Stomach (tissue), 9 donors: ENCODE measurements around the gene TALDO1. TPM values are rescaled to one million over a fixed set of nuclear protein-coding genes. Genes with fewer than 3 reads are reported as not detected.

Experiments
- DNase-seq, 2 donors: peaks; one replicate each; pipeline versions ENCODE4 v3.0.0 to v3.0.0-alpha.2; 2013 to 2019
- H3K27ac ChIP-seq, 5 donors: fragments of 200-600 bp in 4 of 5; sonication (generic) in 4 of 5; one replicate each; pipeline ENCODE4 v1.5.1; 2013 to 2019; ENCODE audit warnings: mild to moderate bottlenecking in 1 of 5, moderate library complexity in 1 of 5
- H3K27me3 ChIP-seq, 3 donors: fragments of 200-600 bp; sonication (generic); one replicate each; pipeline ENCODE4 v1.5.1; 2017 to 2019; ENCODE audit warnings: mixed run types in 1 of 3
- H3K36me3 ChIP-seq, 4 donors: fragments of 200-600 bp; sonication (generic); 1 replicate in 3 of 4; 2 replicates in 1 of 4; pipeline ENCODE4 v1.5.1; 2016 to 2019
- H3K4me1 ChIP-seq, 4 donors: fragments of 200-600 bp; sonication (generic); one replicate each; pipeline ENCODE4 v1.5.1; 2016 to 2019
- H3K4me3 ChIP-seq, 4 donors: fragments of 200-600 bp; sonication (generic) in 3 of 4; one replicate each; pipeline ENCODE4 v1.5.1; 2016 to 2019; ENCODE audit warnings: mild to moderate bottlenecking in 1 of 4
- H3K9me3 ChIP-seq, 4 donors: fragments of 200-600 bp; sonication (generic); one replicate each; pipeline ENCODE4 v1.5.1; 2016 to 2019
- CTCF ChIP-seq, 7 experiments: fragments of 450-650 bp in 4 of 7; fragments of 200-600 bp in 3 of 7; sonication (generic) in 3 of 7; IDR thresholded peaks; one replicate each; pipeline ENCODE4 v1.5.1; 2016 to 2019; ENCODE audit warnings: antibody characterized with exemption in 7 of 7, control low read depth in 2 of 7, mild to moderate bottlenecking in 1 of 7
- EP300 ChIP-seq: sonication (generic); formaldehyde crosslinking; IDR thresholded peaks from one replicate; pipeline ENCODE4 v1.6.1; 2017; ENCODE audit warnings: antibody characterized with exemption
- POLR2A ChIP-seq, 4 donors: fragments of 450-650 bp; IDR thresholded peaks; one replicate each; pipeline ENCODE4 v1.6.1; 2016; ENCODE audit warnings: antibody characterized with exemption in 4 of 4, control low read depth in 2 of 4, mild to moderate bottlenecking in 1 of 4, moderate library complexity in 1 of 4
- POLR2AphosphoS5 ChIP-seq, 3 donors: sonication (generic); formaldehyde crosslinking; IDR thresholded peaks; one replicate each; pipeline ENCODE4 v1.6.1; 2016; ENCODE audit warnings: antibody characterized with exemption in 3 of 3
- WGBS, 5 donors: extraction: QIAGEN DNeasy Blood & Tissue Kit in 3 of 5; methylation state at CpG; one replicate each; pipeline versions ENCODE4 v1.1.5 to v1.1.7; 2013 to 2018; 5-methylcytosine and 5-hydroxymethylcytosine counted together
- intact Hi-C: fragments of 100-400 bp; cut with DNase I; formaldehyde crosslinking; loops from one replicate; pipeline ENCODE4 v1.15.1; 2023; ENCODE audit warnings: low total_unique reads
- polyA plus RNA-seq, 3 donors: library from polyadenylated mRNA; stranded (reverse); fragments of 200-250 nt; gene quantifications; one replicate each; pipeline ENCODE4 v1.2.3, GENCODE V29; 2013
- total RNA-seq, 5 donors: library from RNA; depleted of rRNA; stranded (reverse); fragments of >200 nt; gene quantifications; one replicate each; pipeline versions ENCODE4 v1.1.0 to v1.2.3, GENCODE V29; 2014 to 2016
- donor health status: healthy with polysubstance abuse.
- donor health status: Bipolar disorder and iron deficiency.
- donor health status: healthy.

Gene TALDO1
- total and polyA plus RNA-seq, 8 donors = 85.9 to 258 (median 180) TPM

GRCh38 chr11:709109-709997, 37.9 kb upstream of the TALDO1 start:
- peak in 1 of 2 donors; percentile 39 for DNase-seq
- H3K27ac ChIP-seq = peak overlapping the region; percentile 30 to 94 (median 55)
- H3K4me3 ChIP-seq = no peak overlapping the region
- TF ChIP-seq POLR2A (IDR thresholded peaks at IDR 0.05) (no peak), POLR2AphosphoS5 (IDR thresholded peaks at IDR 0.05) (no peak), CTCF (IDR thresholded peaks at IDR 0.05) (no peak), EP300 (no peak)
- peaks cover 0 to 61% (median 11%) of the 10 kb centered on the region in 3 donors for H3K27me3 ChIP-seq
- H3K4me1 ChIP-seq = peaks cover 49 to 85% (median 83%) of the 10 kb centered on the region in 4 donors
- 43 to 65% (median 52%) methylated on average over 15 to 27 of the region's 27 CpGs for WGBS, 5 donors
- peaks cover 0 to 6% (median 2%) of the 10 kb centered on the region in 4 donors for H3K36me3 ChIP-seq
- intact Hi-C loops = no loop called here
- no peaks in the 10 kb centered on the region for H3K9me3 ChIP-seq

GRCh38 chr11:714436-714835, 32.8 kb upstream of the TALDO1 start:
- H3K27ac ChIP-seq = no peak overlapping the region
- 95 to 99% (median 98%) methylated on average over 6 of the region's 6 CpGs for WGBS, 5 donors

GRCh38 chr11:719214-720016, 27.8 kb upstream of the TALDO1 start:
- Histone ChIP-seq H3K4me1 (peaks cover 17 to 43% (median 29%) of the 10 kb centered on the region in 4 donors), H3K36me3 (peaks cover 3 to 29% (median 20%) of the 10 kb centered on the region in 4 donors), H3K4me3 (no peak overlapping the region), H3K27ac (no peak overlapping the region), H3K27me3 (peaks cover 0 to 54% (median 30%) of the 10 kb centered on the region in 3 donors), H3K9me3 (no peaks in the 10 kb centered on the region)
- 71 to 83% (median 80%) methylated on average over 28 to 34 of the region's 34 CpGs for WGBS, 5 donors
- TF ChIP-seq POLR2A (IDR thresholded peaks at IDR 0.05) (no peak), EP300 (no peak), CTCF (IDR thresholded peaks at IDR 0.05) (no peak), POLR2AphosphoS5 (IDR thresholded peaks at IDR 0.05) (no peak)
- no peak for DNase-seq
- intact Hi-C loops = loop anchor here (10.0 kb wide), 1 partner anchor 55 kb away; no protein-coding TSS in a partner anchor

More at GRCh38 chr11:714436-714835, 32.8 kb upstream of the TALDO1 start:
- Histone ChIP-seq H3K9me3 (no peaks in the 10 kb centered on the region), H3K27me3 (peaks cover 0 to 26% (median 0%) of the 10 kb centered on the region in 3 donors), H3K4me1 (peaks cover 15 to 37% (median 33%) of the 10 kb centered on the region in 4 donors), H3K4me3 (no peak overlapping the region), H3K36me3 (no peaks in the 10 kb centered on the region)
- intact Hi-C loops = no loop called here
- no peak for DNase-seq
- TF ChIP-seq CTCF (IDR thresholded peaks at IDR 0.05) (no peak), EP300 (no peak), POLR2AphosphoS5 (IDR thresholded peaks at IDR 0.05) (no peak), POLR2A (IDR thresholded peaks at IDR 0.05) (no peak)
